Measurements from ENCODE around the gene SLC13A1.
"Not testable (repeated sequence)": the region's sequence is repeated elsewhere in the genome, so short reads cannot be mapped to it uniquely, and the experiment has no call there.

Gene SLC13A1, protein sequence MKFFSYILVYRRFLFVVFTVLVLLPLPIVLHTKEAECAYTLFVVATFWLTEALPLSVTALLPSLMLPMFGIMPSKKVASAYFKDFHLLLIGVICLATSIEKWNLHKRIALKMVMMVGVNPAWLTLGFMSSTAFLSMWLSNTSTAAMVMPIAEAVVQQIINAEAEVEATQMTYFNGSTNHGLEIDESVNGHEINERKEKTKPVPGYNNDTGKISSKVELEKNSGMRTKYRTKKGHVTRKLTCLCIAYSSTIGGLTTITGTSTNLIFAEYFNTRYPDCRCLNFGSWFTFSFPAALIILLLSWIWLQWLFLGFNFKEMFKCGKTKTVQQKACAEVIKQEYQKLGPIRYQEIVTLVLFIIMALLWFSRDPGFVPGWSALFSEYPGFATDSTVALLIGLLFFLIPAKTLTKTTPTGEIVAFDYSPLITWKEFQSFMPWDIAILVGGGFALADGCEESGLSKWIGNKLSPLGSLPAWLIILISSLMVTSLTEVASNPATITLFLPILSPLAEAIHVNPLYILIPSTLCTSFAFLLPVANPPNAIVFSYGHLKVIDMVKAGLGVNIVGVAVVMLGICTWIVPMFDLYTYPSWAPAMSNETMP

DNA sequence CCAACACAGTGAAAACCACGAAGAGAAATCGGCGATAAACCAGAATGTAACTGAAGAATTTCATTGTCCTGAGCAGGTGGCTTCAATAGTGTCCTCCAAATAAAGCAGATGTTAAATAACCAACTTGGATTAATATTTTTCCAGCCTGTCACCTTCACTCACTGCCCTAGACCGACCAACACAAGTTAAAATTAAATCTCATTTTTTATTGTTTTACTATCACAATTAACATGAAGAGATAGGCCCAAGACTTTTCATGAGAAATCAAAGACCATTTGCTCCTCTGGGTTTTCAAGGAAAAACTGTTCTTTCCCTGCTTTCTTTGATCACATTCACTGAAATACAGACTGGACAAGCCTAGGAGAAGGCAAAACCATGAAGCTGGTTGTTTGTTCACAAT, at the start of gene SLC13A1:
TSS of gene SLC13A1 (minus strand) at position 87 of the 400 bp plus-strand sequence. CDS start at position 64, 23 bp downstream.
- no peaks in the 10 kb centered on the region for H3K4me1 Mint-ChIP-seq (ENCODE audit: low read depth)
- no peak within 1 kb of the TSS for H3K27ac Mint-ChIP-seq
- no peaks in the 10 kb centered on the region for H3K27me3 Mint-ChIP-seq
- no peaks in the 10 kb centered on the region for H3K36me3 Mint-ChIP-seq
- H3K4me3 Mint-ChIP-seq: no peak within 1 kb of the TSS
- H3K9me3 Mint-ChIP-seq (ENCODE audit: low read depth): no peaks in the 10 kb centered on the region

DNA sequence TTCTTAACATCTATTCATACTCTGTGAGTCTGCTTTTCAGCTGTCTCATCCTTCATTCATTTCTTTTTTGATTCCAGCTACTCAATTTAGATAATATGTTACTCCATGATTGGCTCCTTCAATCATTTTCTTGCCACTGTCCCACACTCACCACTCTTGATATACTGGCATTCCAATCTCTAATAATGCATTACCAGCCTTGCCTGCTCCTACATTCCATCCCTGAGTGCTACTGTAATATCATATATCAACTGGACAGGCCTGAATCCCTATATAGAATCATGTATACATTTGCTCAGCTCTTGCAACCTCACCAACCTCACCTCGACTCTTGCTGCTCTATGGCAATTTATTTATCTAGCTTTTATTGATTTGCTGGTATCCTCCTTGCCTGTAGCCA, 45.0 kb upstream of the SLC13A1 start:
- no peaks in the 10 kb centered on the region for H3K9me3 Mint-ChIP-seq (ENCODE audit: low read depth)
- no peak overlapping the region for H3K4me3 Mint-ChIP-seq
- H3K27ac Mint-ChIP-seq: no peak overlapping the region
- no peaks in the 10 kb centered on the region for H3K36me3 Mint-ChIP-seq
- no peaks in the 10 kb centered on the region for H3K27me3 Mint-ChIP-seq
- H3K4me1 Mint-ChIP-seq (ENCODE audit: low read depth): no peaks in the 10 kb centered on the region

DNA sequence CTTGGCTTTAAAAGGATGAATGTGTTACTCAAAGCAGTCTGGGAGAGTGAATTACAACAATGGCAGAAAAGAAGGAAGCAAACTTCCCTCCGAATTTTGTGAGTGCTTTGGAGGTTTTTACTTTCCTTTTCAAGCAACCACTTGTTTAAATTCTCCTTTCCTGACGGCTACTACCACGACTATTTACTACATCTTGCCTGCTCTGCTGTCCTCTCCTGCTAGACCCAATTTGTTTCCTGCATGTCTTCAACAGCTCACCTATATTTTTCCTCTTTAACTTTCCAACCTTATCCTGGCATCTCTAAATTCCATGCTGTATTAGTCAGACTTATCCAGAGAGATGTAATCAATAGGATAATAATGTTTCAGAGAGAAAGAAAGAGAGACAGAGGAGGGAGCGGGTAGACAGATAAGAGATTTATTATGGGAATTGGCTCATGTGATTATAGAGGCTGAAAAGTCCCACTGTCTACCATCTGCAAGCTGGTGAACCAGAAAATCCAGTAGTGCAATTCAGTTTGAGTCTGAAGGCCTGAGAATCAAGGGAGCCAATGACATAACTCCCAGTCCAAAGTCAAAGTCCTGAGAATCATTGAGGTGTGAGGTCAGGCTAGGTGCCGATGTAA, 42.8 kb upstream of the SLC13A1 start:
- H3K9me3 Mint-ChIP-seq (ENCODE audit: low read depth): no peaks in the 10 kb centered on the region
- H3K4me1 Mint-ChIP-seq (ENCODE audit: low read depth): no peaks in the 10 kb centered on the region
- no peaks in the 10 kb centered on the region for H3K27me3 Mint-ChIP-seq
- H3K36me3 Mint-ChIP-seq: no peaks in the 10 kb centered on the region
- H3K4me3 Mint-ChIP-seq: no peak overlapping the region
- H3K27ac Mint-ChIP-seq: no peak overlapping the region

DNA sequence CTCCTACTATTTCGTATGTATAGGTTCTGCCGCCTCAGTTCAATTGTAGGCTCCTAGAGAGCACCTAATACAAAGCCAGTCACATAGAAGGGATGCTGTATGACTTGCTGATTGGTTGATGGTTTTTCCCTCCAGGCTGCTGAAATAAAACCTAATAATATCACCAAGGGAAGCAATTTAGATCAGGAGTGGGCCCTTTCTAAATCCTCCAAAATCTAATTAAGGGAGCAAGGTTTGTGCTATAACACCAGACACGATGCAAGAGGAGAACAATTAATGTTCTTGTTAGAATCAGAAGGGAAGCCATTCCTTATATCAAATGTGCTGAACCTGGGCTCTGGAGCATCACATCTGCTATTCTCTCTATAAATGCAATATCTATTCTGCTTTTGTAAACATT, 42.0 kb upstream of the SLC13A1 start:
- Mint-ChIP-seq H3K4me3 (no peak overlapping the region), H3K27ac (no peak overlapping the region), H3K4me1 (ENCODE audit: low read depth) (no peaks in the 10 kb centered on the region), H3K27me3 (no peaks in the 10 kb centered on the region), H3K36me3 (no peaks in the 10 kb centered on the region), H3K9me3 (ENCODE audit: low read depth) (no peaks in the 10 kb centered on the region)

DNA sequence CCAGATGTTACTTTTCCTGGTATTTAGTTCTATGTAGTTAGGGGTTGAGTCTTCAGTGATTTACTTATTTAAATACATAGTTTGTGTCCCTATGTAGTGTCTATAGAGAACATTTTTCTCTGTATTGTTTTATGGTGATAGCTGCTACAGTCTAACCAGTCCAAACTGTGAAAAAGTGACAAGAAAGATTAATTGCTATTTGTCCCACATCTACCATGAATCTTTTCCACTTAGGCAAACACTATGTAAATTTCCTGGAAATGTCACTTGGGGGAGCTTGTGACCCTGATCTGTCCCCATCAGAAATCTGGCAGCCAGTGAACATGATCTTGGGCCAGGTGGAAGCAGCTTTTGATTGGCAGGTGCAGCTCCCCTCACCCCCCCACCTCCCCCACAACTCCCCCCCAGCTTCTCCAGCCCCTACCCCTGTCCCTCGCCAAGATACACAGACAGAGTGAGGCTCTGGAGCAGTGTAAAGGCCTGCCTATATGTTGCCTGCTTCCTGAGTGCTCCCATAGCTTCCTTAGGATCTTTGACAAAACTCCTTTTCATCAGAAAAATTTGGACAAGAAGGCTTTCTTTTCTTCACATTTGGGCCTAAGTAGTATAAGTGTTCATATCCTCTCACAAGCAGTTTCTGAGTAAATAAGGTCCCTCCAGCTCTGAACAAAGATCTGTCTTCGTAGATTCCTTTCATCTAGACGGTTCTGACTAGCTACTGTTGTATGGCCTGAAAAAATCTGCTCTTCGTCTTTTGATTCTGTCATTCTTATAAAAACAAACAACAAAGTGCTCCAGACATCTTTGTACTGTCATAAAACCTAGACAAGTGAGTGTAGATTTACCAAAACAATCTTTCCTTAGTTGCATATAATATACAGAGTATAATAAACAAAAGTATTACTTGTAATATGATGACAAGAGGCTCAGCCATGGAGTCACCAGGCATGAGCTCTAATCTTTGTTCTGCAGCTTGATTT, 31.5 kb upstream of the SLC13A1 start:
- Mint-ChIP-seq H3K9me3 (ENCODE audit: low read depth) (peaks cover 3% of the 10 kb centered on the region), H3K27me3 (no peaks in the 10 kb centered on the region), H3K36me3 (no peaks in the 10 kb centered on the region), H3K27ac (no peak overlapping the region), H3K4me3 (no peak overlapping the region), H3K4me1 (ENCODE audit: low read depth) (no peaks in the 10 kb centered on the region)

DNA sequence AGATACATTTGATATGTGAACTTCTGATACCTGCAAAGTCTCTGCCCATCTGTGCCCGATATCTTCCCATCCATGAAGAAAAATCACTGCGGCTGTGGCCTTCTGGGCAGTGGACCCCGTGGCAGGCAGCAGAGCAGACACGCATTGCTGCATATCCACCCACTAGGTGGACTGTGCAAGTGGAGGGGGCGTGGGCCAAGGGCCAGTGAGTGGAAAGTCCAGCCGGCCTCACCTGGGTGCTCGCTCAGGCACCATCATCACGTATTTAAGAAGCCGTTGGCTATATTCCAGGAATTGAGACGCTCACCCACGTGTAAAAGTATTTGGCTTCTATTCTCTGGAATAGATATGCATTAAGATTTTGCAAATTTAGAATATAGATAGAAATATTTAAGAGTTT, 30.8 kb upstream of the SLC13A1 start:
- Mint-ChIP-seq H3K27ac (no peak overlapping the region), H3K36me3 (no peaks in the 10 kb centered on the region), H3K9me3 (ENCODE audit: low read depth) (peaks cover 3% of the 10 kb centered on the region), H3K4me3 (no peak overlapping the region), H3K4me1 (ENCODE audit: low read depth) (no peaks in the 10 kb centered on the region), H3K27me3 (no peaks in the 10 kb centered on the region)

DNA sequence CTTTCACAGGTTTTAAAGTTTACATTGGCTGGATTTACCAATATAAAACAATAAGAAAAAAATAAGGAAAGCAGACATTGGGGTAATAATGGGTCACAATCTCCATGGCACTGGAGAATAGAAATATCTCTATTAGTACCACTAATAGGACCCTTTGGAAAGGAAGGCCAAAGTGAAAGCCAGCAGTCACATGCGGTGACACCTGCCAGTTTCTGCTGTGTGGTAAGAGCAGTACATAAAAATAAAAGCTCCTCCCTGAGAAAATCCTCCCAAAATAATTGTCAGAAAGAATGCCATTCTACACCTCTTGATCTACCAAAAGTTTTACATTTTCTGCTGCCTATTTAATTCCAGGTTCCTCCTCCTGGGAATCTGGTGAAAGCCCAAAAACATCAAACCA, 30.4 kb upstream of the SLC13A1 start:
- no peak overlapping the region for H3K27ac Mint-ChIP-seq

DNA sequence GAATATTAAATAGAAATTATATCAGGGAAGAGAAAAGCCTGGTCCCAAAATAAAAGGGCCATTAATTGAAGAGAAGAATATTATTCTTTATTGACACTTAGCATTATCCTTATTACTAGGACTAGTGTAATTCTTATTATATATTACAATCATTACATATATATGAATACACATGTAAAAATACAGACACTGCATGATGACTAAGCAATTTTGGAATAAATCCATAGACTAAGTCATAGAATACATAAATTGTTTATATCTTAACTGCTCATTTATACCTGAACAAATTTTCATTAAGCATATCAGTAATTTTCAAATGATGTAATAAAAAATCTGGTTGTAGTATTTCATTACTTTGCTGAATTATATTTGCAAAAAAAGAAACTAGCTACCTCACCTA, 29.7 kb upstream of the SLC13A1 start:
- Mint-ChIP-seq H3K36me3 (no peaks in the 10 kb centered on the region), H3K27me3 (no peaks in the 10 kb centered on the region), H3K27ac (no peak overlapping the region), H3K4me3 (no peak overlapping the region), H3K9me3 (ENCODE audit: low read depth) (peaks cover 3% of the 10 kb centered on the region), H3K4me1 (ENCODE audit: low read depth) (no peaks in the 10 kb centered on the region)

More for the DNA sequence above, 30.4 kb upstream of the SLC13A1 start:
- Mint-ChIP-seq H3K36me3 (no peaks in the 10 kb centered on the region), H3K4me1 (ENCODE audit: low read depth) (no peaks in the 10 kb centered on the region), H3K4me3 (no peak overlapping the region), H3K27me3 (no peaks in the 10 kb centered on the region), H3K9me3 (ENCODE audit: low read depth) (peaks cover 3% of the 10 kb centered on the region)

DNA sequence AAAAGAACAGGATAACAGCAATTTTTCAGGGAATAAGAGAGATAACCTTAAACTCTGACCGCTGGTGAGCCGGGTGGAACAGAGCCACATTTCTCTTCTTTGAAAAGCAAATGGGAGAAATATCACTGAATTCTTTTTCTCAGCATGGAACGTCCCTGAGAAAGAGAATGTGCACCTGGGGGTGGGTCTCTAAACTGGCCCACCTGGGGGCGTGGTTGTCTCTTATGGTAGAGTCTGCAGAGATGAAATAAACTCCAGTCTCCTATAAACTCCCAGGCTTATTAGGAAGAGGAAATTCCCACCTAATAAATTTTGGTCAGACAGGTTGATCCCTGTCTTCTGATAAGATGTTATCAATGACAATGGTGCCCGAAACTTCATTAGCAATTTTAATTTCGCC, 27.9 kb upstream of the SLC13A1 start:
- not testable (repeated sequence) for H3K4me1 Mint-ChIP-seq (ENCODE audit: low read depth); H3K27me3 Mint-ChIP-seq; H3K4me3 Mint-ChIP-seq; H3K9me3 Mint-ChIP-seq (ENCODE audit: low read depth); H3K36me3 Mint-ChIP-seq; H3K27ac Mint-ChIP-seq

DNA sequence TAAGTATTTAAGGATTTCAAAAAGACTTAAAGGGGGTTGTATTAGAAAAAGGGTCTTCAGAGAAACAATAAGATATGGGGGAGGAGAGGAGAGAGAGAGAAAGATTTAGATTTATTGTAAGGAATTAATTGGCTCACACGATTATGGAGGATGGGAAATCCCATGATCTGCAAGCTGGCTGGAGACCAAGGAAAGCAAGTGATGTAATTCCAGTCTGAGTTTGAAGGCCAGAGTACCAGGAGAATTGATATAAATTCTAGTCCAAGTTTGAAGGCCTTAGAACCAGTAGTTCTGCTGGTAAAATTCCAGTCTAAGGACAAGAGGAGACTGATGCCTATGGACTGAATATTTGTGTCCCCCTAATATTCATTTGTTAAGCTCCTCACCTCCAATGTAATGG, 20.6 kb upstream of the SLC13A1 start:
- H3K27ac Mint-ChIP-seq: no peak overlapping the region
- no peaks in the 10 kb centered on the region for H3K27me3 Mint-ChIP-seq
- no peak overlapping the region for H3K4me3 Mint-ChIP-seq
- H3K36me3 Mint-ChIP-seq: no peaks in the 10 kb centered on the region
- H3K9me3 Mint-ChIP-seq (ENCODE audit: low read depth): peaks cover 8% of the 10 kb centered on the region
- H3K4me1 Mint-ChIP-seq (ENCODE audit: low read depth): no peaks in the 10 kb centered on the region

DNA sequence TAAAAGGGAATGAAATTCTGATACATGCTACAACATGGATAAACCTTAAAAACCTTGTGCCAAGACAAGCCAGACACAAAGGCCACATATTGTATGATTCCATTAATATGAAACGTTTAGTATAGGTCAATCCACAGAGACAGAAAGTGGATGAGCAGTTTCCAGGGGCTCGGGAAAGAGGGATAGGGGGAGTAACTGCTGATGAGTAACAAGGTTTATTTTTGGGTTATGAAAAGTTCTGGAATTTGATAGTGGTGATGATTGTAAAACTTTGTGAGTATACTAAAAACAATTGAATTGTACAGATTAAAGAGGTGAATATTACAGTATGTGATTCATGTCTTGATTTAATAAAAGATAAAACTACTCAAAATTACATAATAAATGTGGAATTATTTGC, 19.1 kb upstream of the SLC13A1 start:
- no peaks in the 10 kb centered on the region for H3K36me3 Mint-ChIP-seq
- H3K4me1 Mint-ChIP-seq (ENCODE audit: low read depth): no peaks in the 10 kb centered on the region
- no peaks in the 10 kb centered on the region for H3K27me3 Mint-ChIP-seq
- H3K4me3 Mint-ChIP-seq: no peak overlapping the region
- no peak overlapping the region for H3K27ac Mint-ChIP-seq
- H3K9me3 Mint-ChIP-seq (ENCODE audit: low read depth): peaks cover 14% of the 10 kb centered on the region

DNA sequence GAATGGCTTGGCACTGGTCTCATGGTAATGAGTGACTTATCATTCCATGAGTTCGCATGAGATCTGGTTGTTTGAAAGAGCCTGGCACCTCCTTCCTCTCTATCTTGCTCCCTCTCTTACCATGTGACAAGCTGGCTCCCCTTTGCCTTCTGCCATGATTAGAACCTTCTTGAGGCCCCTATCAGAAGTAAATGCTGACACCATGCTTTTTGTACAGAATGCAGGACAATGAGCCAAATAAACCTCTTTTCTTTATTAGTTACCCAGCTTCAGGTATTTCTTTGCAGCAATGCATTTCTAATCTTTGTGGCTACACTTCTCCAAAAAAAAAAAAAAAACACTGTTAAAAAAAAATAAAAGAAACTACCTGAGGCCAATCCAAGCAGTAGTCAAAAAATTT, 17.1 kb upstream of the SLC13A1 start:
- Mint-ChIP-seq H3K9me3 (ENCODE audit: low read depth) (peaks cover 7% of the 10 kb centered on the region), H3K27ac (no peak overlapping the region), H3K27me3 (no peaks in the 10 kb centered on the region), H3K36me3 (no peaks in the 10 kb centered on the region), H3K4me3 (no peak overlapping the region), H3K4me1 (ENCODE audit: low read depth) (no peaks in the 10 kb centered on the region)

DNA sequence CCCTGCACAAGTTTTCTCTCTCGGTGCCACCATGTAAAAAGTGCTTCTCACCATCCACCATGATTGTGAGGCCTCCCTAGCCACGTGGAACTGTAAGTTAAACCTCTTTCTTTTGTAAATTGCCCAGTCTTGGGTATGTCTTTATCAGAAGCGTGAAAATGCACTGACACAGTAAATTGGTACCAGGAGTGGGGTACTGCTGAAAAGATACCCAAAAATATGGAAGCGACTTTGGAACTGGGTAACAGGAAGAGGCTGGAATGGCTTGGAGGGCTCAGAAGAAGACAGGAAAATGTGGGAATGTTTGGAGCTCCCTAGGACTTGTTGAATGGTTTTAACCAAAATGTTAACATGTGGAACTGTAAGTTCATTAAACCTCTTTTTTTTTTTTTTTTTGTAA, 15.6 kb upstream of the SLC13A1 start:
- Mint-ChIP-seq H3K4me1 (ENCODE audit: low read depth) (no peaks in the 10 kb centered on the region), H3K36me3 (no peaks in the 10 kb centered on the region), H3K27ac (no peak overlapping the region), H3K4me3 (no peak overlapping the region), H3K27me3 (no peaks in the 10 kb centered on the region), H3K9me3 (ENCODE audit: low read depth) (peaks cover 5% of the 10 kb centered on the region)

DNA sequence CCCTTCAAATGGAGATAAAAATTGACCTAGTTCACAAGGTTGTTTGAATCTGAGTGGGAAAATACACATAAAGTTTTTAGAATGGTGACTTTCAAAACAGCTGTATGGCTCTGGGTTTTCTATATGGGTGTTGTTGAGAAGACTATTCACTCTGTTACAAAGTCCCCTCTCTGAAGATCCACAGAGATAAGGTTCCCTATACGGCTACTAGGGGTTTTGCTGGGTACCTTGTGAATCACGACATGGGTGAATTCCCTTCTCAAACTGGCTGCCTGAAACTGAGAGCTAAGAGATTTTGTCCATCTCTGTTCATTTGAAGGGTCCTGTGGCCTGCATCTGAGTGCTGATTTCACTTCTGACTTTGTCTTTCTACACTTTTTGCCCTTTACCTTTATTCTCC, 11.8 kb upstream of the SLC13A1 start:
- Mint-ChIP-seq H3K4me1 (ENCODE audit: low read depth) (no peaks in the 10 kb centered on the region), H3K36me3 (no peaks in the 10 kb centered on the region), H3K9me3 (ENCODE audit: low read depth) (peaks cover 5% of the 10 kb centered on the region), H3K27me3 (no peaks in the 10 kb centered on the region), H3K27ac (no peak overlapping the region), H3K4me3 (no peak overlapping the region)

DNA sequence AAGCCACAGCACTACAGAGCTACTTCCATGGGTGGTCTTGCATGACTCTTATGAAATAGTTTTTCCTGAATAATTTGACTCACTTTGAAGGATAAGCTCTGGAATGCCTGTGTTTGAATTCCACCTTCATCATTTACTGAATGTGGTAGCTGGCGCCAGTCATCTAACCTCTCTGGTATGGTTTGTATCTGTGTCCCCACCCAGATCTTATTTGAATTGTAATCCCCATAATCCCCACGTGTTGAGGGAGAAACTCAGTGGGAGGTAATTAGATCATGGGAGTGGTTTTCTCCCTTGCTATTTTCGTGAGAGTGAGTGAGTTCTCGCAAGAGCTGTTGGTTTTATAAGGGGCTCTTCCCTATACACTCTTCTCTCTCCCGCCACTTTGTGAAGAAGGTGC, 11.2 kb upstream of the SLC13A1 start:
- Mint-ChIP-seq H3K27me3 (no peaks in the 10 kb centered on the region), H3K36me3 (no peaks in the 10 kb centered on the region), H3K4me3 (no peak overlapping the region), H3K9me3 (ENCODE audit: low read depth) (peaks cover 5% of the 10 kb centered on the region), H3K4me1 (ENCODE audit: low read depth) (no peaks in the 10 kb centered on the region), H3K27ac (no peak overlapping the region)
